Right renal cortex interstitium (tissue), 3 donors: ENCODE results near the gene GGT7. TPM values are rescaled to one million over a fixed set of nuclear protein-coding genes. Genes with fewer than 3 reads are reported as not detected.
A peak's percentile ranks its signal among the peaks of the same experiment; 100 is the strongest.
"Not testable (repeated sequence)": the region's sequence is repeated elsewhere in the genome, so short reads cannot be mapped to it uniquely, and the experiment has no call there.

Source experiments
- DNase-seq, 3 donors: peaks; one replicate each; pipeline ENCODE4 v3.0.0-alpha.2; 2013; ENCODE audit warnings: low read depth in 3 of 3, low spot score in 2 of 3
- polyA plus RNA-seq, 3 donors: library from polyadenylated mRNA; unstranded; fragments of 120-200 nt; gene quantifications; one replicate each; pipeline ENCODE4 v1.2.1, GENCODE V29; 2013; ENCODE audit not compliant: insufficient read length in 3 of 3

GGT7 gene
- polyA plus RNA-seq, 3 donors = 16.6 to 17.4 (median 17.3) TPM

- DNase-seq = no peak
Measured at GRCh38 chr20:34850969-34851368, 21.7 kb downstream of the GGT7 start.

GRCh38 chr20:34849778-34850177 is 22.9 kb downstream of the GGT7 start:
- no peak for DNase-seq

GRCh38 chr20:34848597-34848996 is 24.1 kb downstream of the GGT7 start:
- no peak for DNase-seq

- DNase-seq = no peak
Measured at GRCh38 chr20:34843421-34843820, 29.2 kb downstream of the GGT7 start.

- no peak for DNase-seq
Measured at GRCh38 chr20:34842143-34842542, 30.5 kb downstream of the GGT7 start.

GRCh38 chr20:34834459-34834893 is 38.2 kb downstream of the GGT7 start:
- DNase-seq = peak in 2 of 3 donors; percentile 10 to 14

- DNase-seq = no peak
Measured at GRCh38 chr20:34831936-34832335, 40.7 kb downstream of the GGT7 start.

- no peak for DNase-seq
Measured at GRCh38 chr20:34829191-34829590, 43.5 kb downstream of the GGT7 start.

- DNase-seq = peak; percentile 25 to 58 (median 54)
Measured at GRCh38 chr20:34825530-34826362, 46.9 kb downstream of the GGT7 start, which contains the start of gene NCOA6. Gene NCOA6 (minus strand): TSS chr20:34825651. CDS start chr20:34782355, 43,296 bp downstream.

GRCh38 chr20:34824806-34825529 is 47.7 kb downstream of the GGT7 start:
- DNase-seq = peak in 2 of 3 donors; percentile 21 to 29

GRCh38 chr20:34824452-34824805 is 48.2 kb downstream of the GGT7 start:
- DNase-seq = peak; percentile 27 to 51 (median 31)

- no peak for DNase-seq
Measured at GRCh38 chr20:34824026-34824425, 48.6 kb downstream of the GGT7 start.

- no peak for DNase-seq
Measured at GRCh38 chr20:34820805-34821578, 51.7 kb downstream of the GGT7 start.

- DNase-seq = no peak
Measured at GRCh38 chr20:34817801-34818200, 54.9 kb downstream of the GGT7 start.

- DNase-seq = no peak
Measured at GRCh38 chr20:34817072-34817471, 55.6 kb downstream of the GGT7 start.

- DNase-seq = no peak
Measured at GRCh38 chr20:34815636-34816035, 57.0 kb downstream of the GGT7 start.

- DNase-seq = no peak
Measured at GRCh38 chr20:34808583-34808982, 64.1 kb downstream of the GGT7 start.

GRCh38 chr20:34807944-34808465 is 64.7 kb downstream of the GGT7 start:
- DNase-seq = not testable (repeated sequence)

GRCh38 chr20:34806255-34806654 is 66.4 kb downstream of the GGT7 start:
- DNase-seq = no peak

GRCh38 chr20:34798871-34799270 is 73.8 kb downstream of the GGT7 start:
- no peak for DNase-seq

- DNase-seq = no peak
Measured at GRCh38 chr20:34798328-34798727, 74.3 kb downstream of the GGT7 start.
